Ovary (tissue), 9 donors: ENCODE measurements around the gene CD74. TPM values are rescaled to one million over a fixed set of nuclear protein-coding genes. Genes with fewer than 3 reads are reported as not detected.

ENCODE experiments used
- DNase-seq, 5 donors: peaks; one replicate each; pipeline ENCODE4 v3.0.0-alpha.2; 2019 to 2020
- H3K27ac ChIP-seq, 2 donors: fragments of 200-600 bp; one replicate each; pipeline versions ENCODE4 v1.5.1 to v1.8.0; 2019 to 2022
- H3K27me3 ChIP-seq: fragments of 200-600 bp; one replicate; pipeline ENCODE4 v1.8.0; 2022
- H3K36me3 ChIP-seq: fragments of 200-600 bp; sonication (generic); one replicate; pipeline ENCODE4 v1.5.1; 2019
- H3K4me1 ChIP-seq: one replicate; pipeline ENCODE4 v1.8.1; 2013; ENCODE audit warnings: mild to moderate bottlenecking, moderate library complexity; ENCODE audit not compliant: insufficient read depth
- H3K4me3 ChIP-seq: fragments of 200-600 bp; sonication (generic); one replicate; pipeline ENCODE4 v1.5.1; 2017
- H3K9me3 ChIP-seq, 2 donors: fragments of 200-600 bp in 1 of 2; sonication (generic) in 1 of 2; one replicate each; pipeline versions ENCODE4 v1.5.1 to v1.8.1; 2013 to 2019; ENCODE audit warnings: mild to moderate bottlenecking in 1 of 2, moderate library complexity in 1 of 2
- CTCF ChIP-seq, 3 donors: fragments of 450-650 bp in 2 of 3; fragments of 200-600 bp in 1 of 3; IDR thresholded peaks; one replicate each; pipeline versions ENCODE4 v1.5.1 to v1.8.0; 2016 to 2022; ENCODE audit warnings: antibody characterized with exemption in 3 of 3, mild to moderate bottlenecking in 1 of 3
- EP300 ChIP-seq: sonication (generic); formaldehyde crosslinking; IDR thresholded peaks from one replicate; pipeline ENCODE4 v1.6.1; 2017; ENCODE audit warnings: antibody characterized with exemption
- POLR2A ChIP-seq: fragments of 450-650 bp; IDR thresholded peaks from one replicate; pipeline ENCODE4 v1.6.1; 2017; ENCODE audit warnings: antibody characterized with exemption, mild to moderate bottlenecking, moderate library complexity
- WGBS, 3 donors: extraction: QIAGEN DNeasy Blood & Tissue Kit in 1 of 3; methylation state at CpG; one replicate each; pipeline versions ENCODE4 v1.1.5 to v1.1.7; 2013 to 2017; 5-methylcytosine and 5-hydroxymethylcytosine counted together
- intact Hi-C, 4 donors: fragments of 100-400 bp; cut with DNase I; formaldehyde crosslinking; loops; one replicate each; pipeline versions ENCODE4 v1.11.0 to v1.15.1; 2022 to 2023
- polyA plus RNA-seq, 2 donors: library from polyadenylated mRNA; stranded (reverse); fragments of 200-250 nt in 1 of 2; fragments of 350-450 nt in 1 of 2; fragmentation: Illumina TruSeq in 1 of 2; extraction: RNeasy Lipid Tissue Mini Kit (QIAGEN cat#74804) in 1 of 2; gene quantifications; one replicate each; pipeline ENCODE4 v1.2.3, GENCODE V29; 2013 to 2014
- total RNA-seq, 7 donors: library from RNA; depleted of rRNA in 2 of 7; stranded (reverse); fragments of >200 nt in 2 of 7; fragmentation: NEBNext Ultra II Directional in 3 of 7; extraction: Animal tissue kit (Norgen Biotek cat#: 25700) in 3 of 7; gene quantifications; one replicate each; pipeline versions ENCODE4 v1.1.0 to v1.2.4, GENCODE V29; 2016 to 2023
- donor health status: DM: no; HTN: no; CAD: no; lungs with moderate emphysema.
- donor health status: DM: no; HTN: no; CAD: no.
- donor health status: Bipolar disorder and iron deficiency.
- donor health status: DM: yes; HTN: yes; CAD: no.
- donor health status: DM: no; HTN: no; CAD: no.
- donor health status: DM: yes; HTN: yes; CAD: no.

Gene CD74
- total and polyA plus RNA-seq, 9 donors = 96.9 to 1,292 (median 384) TPM

DNA sequence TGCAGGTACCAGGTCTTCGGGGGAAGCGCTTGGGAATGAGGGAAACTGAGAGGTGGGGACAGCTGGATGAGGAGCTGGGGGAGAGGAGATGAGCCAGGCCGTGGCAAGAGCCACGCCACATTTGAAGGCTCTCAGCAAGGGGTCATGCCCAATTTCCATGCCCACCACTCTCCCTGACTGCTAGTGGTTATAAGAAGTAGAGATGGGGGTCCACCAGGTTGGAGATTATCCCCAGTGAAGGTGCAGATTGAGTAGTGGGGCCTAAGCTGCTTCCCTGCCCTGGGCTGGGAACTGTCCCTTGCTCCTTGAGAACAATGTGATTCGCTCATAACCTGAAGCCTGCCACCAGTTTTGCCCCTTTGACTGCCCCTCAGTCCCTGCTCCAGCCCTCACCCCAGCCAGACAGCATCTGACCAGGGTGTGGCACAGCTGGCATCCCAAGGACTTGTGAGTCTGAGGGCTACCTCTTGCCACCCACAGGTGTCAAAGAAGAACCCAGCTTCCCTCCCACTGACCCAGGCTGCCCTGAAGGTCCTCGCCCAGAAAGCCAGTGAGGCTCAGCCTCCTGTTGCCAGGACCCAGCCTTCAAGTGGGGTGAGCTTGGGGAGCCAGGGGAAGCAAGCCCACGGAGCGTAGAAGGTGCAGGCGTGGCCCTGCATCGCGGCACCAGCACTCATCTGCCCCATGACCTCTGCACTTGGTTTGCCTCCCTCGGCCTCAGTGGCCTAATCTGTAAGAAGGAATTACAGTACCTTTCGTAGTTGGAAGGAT lies 21.5 kb downstream of the CD74 start:
- TF ChIP-seq EP300 (no peak), CTCF (IDR thresholded peaks at IDR 0.05) (no peak), POLR2A (no peak)
- Histone ChIP-seq H3K9me3 (no peaks in the 10 kb centered on the region), H3K4me3 (no peak overlapping the region), H3K27ac (no peak overlapping the region), H3K36me3 (no peaks in the 10 kb centered on the region), H3K4me1 (no peaks in the 10 kb centered on the region), H3K27me3 (no peaks in the 10 kb centered on the region)
- WGBS, 3 donors = 91 to 92% (median 91%) methylated on average over 13 of the region's 13 CpGs
- intact Hi-C loops = no loop called here
- no peak for DNase-seq

GRCh38 chr5:150389531-150390266 lies 23.0 kb downstream of the CD74 start:
- Histone ChIP-seq H3K4me1 (no peaks in the 10 kb centered on the region), H3K4me3 (no peak overlapping the region), H3K36me3 (no peaks in the 10 kb centered on the region), H3K9me3 (no peaks in the 10 kb centered on the region), H3K27me3 (no peaks in the 10 kb centered on the region), H3K27ac (no peak overlapping the region)
- no peak for DNase-seq
- intact Hi-C loops = no loop called here
- TF ChIP-seq CTCF (IDR thresholded peaks at IDR 0.05) (no peak), EP300 (no peak), POLR2A (no peak)
- WGBS, 3 donors = 71 to 73% (median 73%) methylated on average over 13 of the region's 13 CpGs

GRCh38 chr5:150386024-150386855 lies 26.5 kb downstream of the CD74 start:
- intact Hi-C loops = no loop called here
- no peaks in the 10 kb centered on the region for H3K36me3 ChIP-seq

More at GRCh38 chr5:150386024-150386855, 26.5 kb downstream of the CD74 start:
- TF ChIP-seq EP300 (no peak), CTCF (IDR thresholded peaks at IDR 0.05) (no peak), POLR2A (no peak)
- no peak for DNase-seq
- Histone ChIP-seq H3K4me3 (no peak overlapping the region), H3K27ac (no peak overlapping the region), H3K27me3 (no peaks in the 10 kb centered on the region), H3K9me3 (no peaks in the 10 kb centered on the region), H3K4me1 (no peaks in the 10 kb centered on the region)
- 74 to 78% (median 77%) methylated on average over 15 of the region's 15 CpGs for WGBS, 3 donors
